Transverse colon (tissue), 3 donors: ENCODE data around the gene RBSN.

Experiments
- EP300 ChIP-seq: sonication (generic); formaldehyde crosslinking; IDR thresholded peaks from one replicate; pipeline ENCODE4 v1.6.1; 2017; ENCODE audit warnings: antibody characterized with exemption, low read depth
- TF ChIP-seq, protein P1 (sequence below), 5 experiments: fragments of 200-600 bp in 3 of 5; fragments of 450-650 bp in 2 of 5; sonication (generic) in 3 of 5; IDR thresholded peaks; 1 replicate in 2 of 5; 2 replicates in 3 of 5; pipeline ENCODE4 v1.5.1; 2016 to 2017; ENCODE audit warnings: antibody characterized with exemption in 5 of 5, inconsistent platforms in 3 of 5, mild to moderate bottlenecking in 2 of 5, moderate library complexity in 1 of 5

DNA sequence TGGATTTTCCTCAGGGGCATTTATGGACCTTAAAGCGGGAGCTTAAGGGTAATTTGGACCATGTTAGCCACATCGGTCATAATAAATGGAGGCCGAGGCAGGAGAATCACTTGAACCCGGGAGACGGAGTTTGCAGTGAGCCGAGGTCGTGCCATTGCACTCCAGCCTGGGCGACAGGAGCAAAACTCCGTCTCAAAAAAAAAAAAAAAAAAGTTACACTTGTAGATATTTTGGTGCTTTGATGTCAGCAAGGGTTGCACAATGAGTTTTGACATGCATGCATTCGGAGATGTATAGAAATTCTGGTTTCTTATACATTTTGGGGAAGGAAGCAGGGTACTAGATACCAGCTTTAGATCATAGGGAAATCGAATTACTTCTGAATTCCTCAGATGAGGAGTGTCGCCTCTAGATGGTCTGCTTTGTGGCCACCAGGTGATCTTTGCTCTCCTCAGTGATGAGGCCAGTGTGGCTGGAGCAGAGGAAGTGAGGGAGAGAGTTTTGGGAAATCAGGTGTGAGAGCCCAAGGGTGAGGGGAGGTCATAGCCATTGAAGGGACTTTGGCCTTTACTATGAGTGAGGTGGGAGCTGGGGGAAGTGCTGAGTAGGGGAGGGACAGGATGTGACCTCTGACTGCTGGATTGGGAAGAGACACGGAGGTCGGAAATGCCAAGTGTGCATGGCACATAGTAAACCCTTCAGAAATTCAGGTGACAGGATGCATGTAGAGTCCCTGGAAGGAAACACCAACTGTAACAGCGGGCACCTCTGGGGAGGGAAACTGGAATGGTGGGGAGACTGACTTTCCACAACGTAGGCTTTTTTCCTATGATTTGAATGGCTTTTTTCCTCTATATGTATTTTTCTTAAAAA, 8.4 kb upstream of the RBSN start:
- no peak for TF ChIP-seq EP300
- TF ChIP-seq, protein P1, sequence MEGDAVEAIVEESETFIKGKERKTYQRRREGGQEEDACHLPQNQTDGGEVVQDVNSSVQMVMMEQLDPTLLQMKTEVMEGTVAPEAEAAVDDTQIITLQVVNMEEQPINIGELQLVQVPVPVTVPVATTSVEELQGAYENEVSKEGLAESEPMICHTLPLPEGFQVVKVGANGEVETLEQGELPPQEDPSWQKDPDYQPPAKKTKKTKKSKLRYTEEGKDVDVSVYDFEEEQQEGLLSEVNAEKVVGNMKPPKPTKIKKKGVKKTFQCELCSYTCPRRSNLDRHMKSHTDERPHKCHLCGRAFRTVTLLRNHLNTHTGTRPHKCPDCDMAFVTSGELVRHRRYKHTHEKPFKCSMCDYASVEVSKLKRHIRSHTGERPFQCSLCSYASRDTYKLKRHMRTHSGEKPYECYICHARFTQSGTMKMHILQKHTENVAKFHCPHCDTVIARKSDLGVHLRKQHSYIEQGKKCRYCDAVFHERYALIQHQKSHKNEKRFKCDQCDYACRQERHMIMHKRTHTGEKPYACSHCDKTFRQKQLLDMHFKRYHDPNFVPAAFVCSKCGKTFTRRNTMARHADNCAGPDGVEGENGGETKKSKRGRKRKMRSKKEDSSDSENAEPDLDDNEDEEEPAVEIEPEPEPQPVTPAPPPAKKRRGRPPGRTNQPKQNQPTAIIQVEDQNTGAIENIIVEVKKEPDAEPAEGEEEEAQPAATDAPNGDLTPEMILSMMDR (IDR thresholded peaks at IDR 0.05), result no peak
